HCT116 (cell line): ENCODE measurements around the gene CLEC20A. TPM values are rescaled to one million over a fixed set of nuclear protein-coding genes. Genes with fewer than 3 reads are reported as not detected.

Source experiments
- ATAC-seq: fragments of 200-7000 bp; cut with Tn5 transposase; 2 replicates; pipeline ENCODE4 v1.9.1; 2020; ENCODE audit warnings: mild to moderate bottlenecking, moderate library complexity
- BruUV-seq: library from RNA; stranded (reverse); fragments of 400-500 nt; replicated peaks from 2 replicates; lab custom pipeline; 2021; lab: Mats Ljungman, UMichigan
- CTCF ChIA-PET: fragments of 300-600 bp; sonication (Branson Sonifier 250); formaldehyde crosslinking; loops from one replicate; lab custom pipeline; 2021; ENCODE audit warnings: antibody characterized with exemption; lab: Charles Lee
- POLR2A ChIA-PET: fragments of 300-600, 350-600 bp; sonication (Branson Sonifier 250); formaldehyde crosslinking; loops from one replicate; lab custom pipeline; 2021; ENCODE audit warnings: antibody characterized with exemption; lab: Charles Lee
- RAD21 ChIA-PET, 2 experiments: fragments of 300-600 bp; sonication (Branson Sonifier 250); formaldehyde crosslinking; loops; one replicate each; lab custom pipeline; 2023; ENCODE audit warnings: low total read pairs in 2 of 2; ENCODE audit not compliant: uncharacterized antibody in 2 of 2, unreplicated experiment in 2 of 2, low non-redundant PET in 1 of 2; lab: Charles Lee
- DNase-seq: peaks from one replicate; pipeline ENCODE4 v3.0.0-alpha.2; 2010; ENCODE audit warnings: low read depth, low spot score
- H2AFZ ChIP-seq: fragments of 200-600 bp; shearing (Covaris generic), sonication (generic); 2 replicates; pipeline ENCODE4 v1.6.1; 2017; ENCODE audit warnings: low read depth, mixed run types, mixed read lengths, antibody characterized with exemption, low read length; ENCODE audit not compliant: poor library complexity, severe bottlenecking
- H3K27ac ChIP-seq: 2 replicates; pipeline ENCODE4 v1.5.1; 2012; ENCODE audit warnings: low read depth, low read length
- H3K27me3 ChIP-seq: fragments of 200-600 bp; sonication (generic); 2 replicates; pipeline ENCODE4 v1.6.1; 2016; ENCODE audit warnings: mixed run types, low read length, mixed read lengths; ENCODE audit not compliant: insufficient read depth
- H3K36me3 ChIP-seq, 2 experiments: fragments of 200-500 bp in 1 of 2; fragments of 200-600 bp in 1 of 2; sonication (Bioruptor generic) in 1 of 2; sonication (generic) in 1 of 2; 2 replicates each; pipeline versions ENCODE4 v1.5.1 to v1.6.1; 2014 to 2016; ENCODE audit warnings: low read length in 2 of 2, inconsistent platforms in 1 of 2, mixed read lengths in 1 of 2, mixed run types in 1 of 2; ENCODE audit not compliant: insufficient read depth in 2 of 2, control insufficient read depth in 1 of 2
- H3K4me1 ChIP-seq, 2 experiments: fragments of 200-600 bp in 1 of 2; sonication (generic) in 1 of 2; 2 replicates each; pipeline versions ENCODE4 v1.5.1 to v1.6.1; 2012 to 2017; ENCODE audit warnings: low read length in 2 of 2, inconsistent platforms in 1 of 2, mild to moderate bottlenecking in 1 of 2, mixed read lengths in 1 of 2, mixed run types in 1 of 2, moderate library complexity in 1 of 2; ENCODE audit not compliant: insufficient read depth in 2 of 2, control insufficient read depth in 1 of 2
- H3K4me2 ChIP-seq: fragments of 200-600 bp; sonication (generic); 2 replicates; pipeline ENCODE4 v1.6.1; 2017; ENCODE audit warnings: mixed run types, low read length, mixed read lengths
- H3K4me3 ChIP-seq, 2 experiments: fragments of 200-600 bp in 1 of 2; sonication (generic) in 1 of 2; replicated peaks in 1 of 2; 2 replicates each; pipeline ENCODE4 v1.5.1; 2011 to 2016; ENCODE audit warnings: low read length in 2 of 2, control low read depth in 1 of 2, low read depth in 1 of 2, mild to moderate bottlenecking in 1 of 2, mixed read lengths in 1 of 2, mixed run types in 1 of 2
- H3K79me2 ChIP-seq: fragments of 200-600 bp; sonication (generic); 2 replicates; pipeline ENCODE4 v1.6.1; 2017; ENCODE audit warnings: mild to moderate bottlenecking, mixed run types, low read length, moderate library complexity, mixed read lengths; ENCODE audit not compliant: insufficient read depth
- H3K9ac ChIP-seq: fragments of 200-600 bp; sonication (generic); 2 replicates; pipeline ENCODE4 v1.6.1; 2016; ENCODE audit warnings: low read length, mixed read lengths
- H3K9me2 ChIP-seq: fragments of 200-600 bp; sonication (generic), shearing (Covaris generic); 2 replicates; pipeline ENCODE4 v1.6.1; 2017; ENCODE audit warnings: mixed run types, mild to moderate bottlenecking, moderate library complexity; ENCODE audit not compliant: insufficient read depth
- H3K9me3 ChIP-seq, 2 experiments: fragments of 200-500 bp in 1 of 2; fragments of 200-600 bp in 1 of 2; sonication (Bioruptor generic) in 1 of 2; sonication (generic) in 1 of 2; 2 replicates each; pipeline ENCODE4 v1.6.1; 2014 to 2017; ENCODE audit warnings: low read length in 2 of 2, mixed read lengths in 2 of 2, inconsistent platforms in 1 of 2, low read depth in 1 of 2, mild to moderate bottlenecking in 1 of 2, mixed run types in 1 of 2, moderate library complexity in 1 of 2; ENCODE audit not compliant: control insufficient read depth in 1 of 2, insufficient read depth in 1 of 2
- H4K20me1 ChIP-seq: fragments of 200-600 bp; sonication (generic), shearing (Covaris generic); 2 replicates; pipeline ENCODE4 v1.6.1; 2017; ENCODE audit warnings: mixed run types, mild to moderate bottlenecking, moderate library complexity; ENCODE audit not compliant: insufficient read depth
- CBX3 ChIP-seq: IDR thresholded peaks from 2 replicates; pipeline ENCODE4 v1.6.1; 2012; ENCODE audit warnings: low read depth
- CEBPB ChIP-seq: IDR thresholded peaks from 2 replicates; pipeline ENCODE4 v1.6.1; 2012; ENCODE audit warnings: low read depth
- ELF1 ChIP-seq: IDR thresholded peaks from 2 replicates; pipeline ENCODE4 v1.6.1; 2012; ENCODE audit warnings: low read depth, borderline replicate concordance
- EZH2phosphoT487 ChIP-seq: fragments of 200-600 bp; IDR thresholded peaks from 2 replicates; pipeline ENCODE4 v1.6.1; 2018; ENCODE audit warnings: antibody characterized with exemption, borderline replicate concordance
- FOSL1 ChIP-seq: IDR thresholded peaks from 2 replicates; pipeline ENCODE4 v1.6.1; 2012; ENCODE audit warnings: low read depth
- JUND ChIP-seq: IDR thresholded peaks from 2 replicates; pipeline ENCODE4 v1.6.1; 2012
- POLR2A ChIP-seq: IDR thresholded peaks from 2 replicates; pipeline ENCODE4 v1.7.0; 2011; ENCODE audit warnings: borderline replicate concordance; ENCODE audit not compliant: insufficient read depth, insufficient read length; ENCODE audit errors: extremely low read depth
- POLR2AphosphoS5 ChIP-seq: IDR thresholded peaks from 2 replicates; pipeline ENCODE4 v1.6.1; 2011; ENCODE audit warnings: mild to moderate bottlenecking, low read depth, low read length, moderate library complexity
- RAD21 ChIP-seq: IDR thresholded peaks from 2 replicates; pipeline ENCODE4 v1.6.1; 2012; ENCODE audit warnings: low read depth, mild to moderate bottlenecking
- SIN3A ChIP-seq: IDR thresholded peaks from 2 replicates; pipeline ENCODE4 v1.6.1; 2012; ENCODE audit warnings: low read depth
- SP1 ChIP-seq: IDR thresholded peaks from 2 replicates; pipeline ENCODE4 v1.6.1; 2012; ENCODE audit warnings: low read depth
- SRF ChIP-seq: IDR thresholded peaks from 2 replicates; pipeline ENCODE4 v1.6.1; 2012; ENCODE audit warnings: low read depth
- TCF7L2 ChIP-seq: IDR thresholded peaks from 2 replicates; pipeline ENCODE4 v1.7.0; 2011; ENCODE audit warnings: borderline replicate concordance, inconsistent platforms; ENCODE audit not compliant: insufficient read depth, insufficient read length; ENCODE audit errors: extremely low read depth
- YY1 ChIP-seq: IDR thresholded peaks from 2 replicates; pipeline ENCODE4 v1.6.1; 2011; ENCODE audit warnings: low read length, low read depth, moderate library complexity, mild to moderate bottlenecking; ENCODE audit not compliant: insufficient replicate concordance; ENCODE audit errors: extremely low read depth
- intact Hi-C: fragments of 100-400 bp; cut with micrococcal nuclease; formaldehyde crosslinking; loops from 2 replicates; pipeline ENCODE4 v1.10.0; 2022
- total RNA-seq: library from RNA; stranded (reverse); gene quantifications from one replicate; pipeline ENCODE4 v1.2.1, GENCODE V29; 2021; ENCODE audit not compliant: unreplicated experiment
- TF ChIP-seq, protein P1 (sequence below), 3 experiments: fragments of 200-600 bp in 1 of 3; sonication (generic) in 1 of 3; IDR thresholded peaks in 2 of 3; conservative IDR thresholded peaks in 1 of 3; 2 replicates each; pipeline ENCODE4 v1.5.1; 2012 to 2017; ENCODE audit warnings: low read depth in 2 of 3, low read length in 2 of 3, antibody characterized with exemption in 1 of 3, borderline replicate concordance in 1 of 3, control low read depth in 1 of 3, mild to moderate bottlenecking in 1 of 3, mixed read lengths in 1 of 3, mixed run types in 1 of 3, moderate library complexity in 1 of 3; ENCODE audit not compliant: insufficient read depth in 1 of 3
- TF ChIP-seq, protein P2 (sequence below): IDR thresholded peaks from 2 replicates; pipeline ENCODE4 v1.6.1; 2011; ENCODE audit warnings: mild to moderate bottlenecking, low read length, moderate library complexity; ENCODE audit not compliant: insufficient replicate concordance; ENCODE audit errors: extremely low read depth
- TF ChIP-seq, protein P3 (sequence below): IDR thresholded peaks from 2 replicates; pipeline ENCODE4 v1.6.1; 2012

Gene CLEC20A
- total RNA-seq, 1 experiment from 2014 or later: not detected

DNA sequence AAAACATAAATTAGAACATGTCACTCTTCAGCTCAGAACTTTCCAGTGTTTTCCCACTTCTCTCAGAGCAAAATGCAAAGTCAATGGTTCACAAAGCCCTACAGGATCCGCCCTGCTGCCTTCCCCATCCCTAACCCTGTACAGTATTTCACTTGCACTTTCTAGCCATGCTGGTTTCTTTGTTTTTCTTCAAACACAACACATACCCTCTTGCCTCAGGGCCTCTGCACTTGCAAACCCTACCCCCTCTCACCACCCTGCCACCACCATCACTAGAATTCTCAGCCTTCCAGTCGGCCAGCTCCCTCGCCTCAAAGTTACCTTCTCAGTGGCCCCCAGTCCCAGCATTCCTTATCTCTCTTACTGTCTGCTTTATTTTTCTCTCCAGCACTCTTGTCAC lies 33.7 kb upstream of the CLEC20A start (continued):
- TF ChIP-seq YY1 (no peak), ELF1 (no peak), SP1 (no peak), CEBPB (no peak), EZH2phosphoT487 (no peak), SRF (no peak)
- TF ChIP-seq, protein P1, sequence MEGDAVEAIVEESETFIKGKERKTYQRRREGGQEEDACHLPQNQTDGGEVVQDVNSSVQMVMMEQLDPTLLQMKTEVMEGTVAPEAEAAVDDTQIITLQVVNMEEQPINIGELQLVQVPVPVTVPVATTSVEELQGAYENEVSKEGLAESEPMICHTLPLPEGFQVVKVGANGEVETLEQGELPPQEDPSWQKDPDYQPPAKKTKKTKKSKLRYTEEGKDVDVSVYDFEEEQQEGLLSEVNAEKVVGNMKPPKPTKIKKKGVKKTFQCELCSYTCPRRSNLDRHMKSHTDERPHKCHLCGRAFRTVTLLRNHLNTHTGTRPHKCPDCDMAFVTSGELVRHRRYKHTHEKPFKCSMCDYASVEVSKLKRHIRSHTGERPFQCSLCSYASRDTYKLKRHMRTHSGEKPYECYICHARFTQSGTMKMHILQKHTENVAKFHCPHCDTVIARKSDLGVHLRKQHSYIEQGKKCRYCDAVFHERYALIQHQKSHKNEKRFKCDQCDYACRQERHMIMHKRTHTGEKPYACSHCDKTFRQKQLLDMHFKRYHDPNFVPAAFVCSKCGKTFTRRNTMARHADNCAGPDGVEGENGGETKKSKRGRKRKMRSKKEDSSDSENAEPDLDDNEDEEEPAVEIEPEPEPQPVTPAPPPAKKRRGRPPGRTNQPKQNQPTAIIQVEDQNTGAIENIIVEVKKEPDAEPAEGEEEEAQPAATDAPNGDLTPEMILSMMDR (IDR thresholded peaks at IDR 0.05 in 2 of 3, conservative IDR thresholded peaks at IDR 0.05 in 1 of 3; ENCODE audit: borderline replicate concordance in 1 of 3, insufficient read depth in 1 of 3, low read depth in 2 of 3, low read length in 2 of 3): no peak
- TF ChIP-seq, protein P2, sequence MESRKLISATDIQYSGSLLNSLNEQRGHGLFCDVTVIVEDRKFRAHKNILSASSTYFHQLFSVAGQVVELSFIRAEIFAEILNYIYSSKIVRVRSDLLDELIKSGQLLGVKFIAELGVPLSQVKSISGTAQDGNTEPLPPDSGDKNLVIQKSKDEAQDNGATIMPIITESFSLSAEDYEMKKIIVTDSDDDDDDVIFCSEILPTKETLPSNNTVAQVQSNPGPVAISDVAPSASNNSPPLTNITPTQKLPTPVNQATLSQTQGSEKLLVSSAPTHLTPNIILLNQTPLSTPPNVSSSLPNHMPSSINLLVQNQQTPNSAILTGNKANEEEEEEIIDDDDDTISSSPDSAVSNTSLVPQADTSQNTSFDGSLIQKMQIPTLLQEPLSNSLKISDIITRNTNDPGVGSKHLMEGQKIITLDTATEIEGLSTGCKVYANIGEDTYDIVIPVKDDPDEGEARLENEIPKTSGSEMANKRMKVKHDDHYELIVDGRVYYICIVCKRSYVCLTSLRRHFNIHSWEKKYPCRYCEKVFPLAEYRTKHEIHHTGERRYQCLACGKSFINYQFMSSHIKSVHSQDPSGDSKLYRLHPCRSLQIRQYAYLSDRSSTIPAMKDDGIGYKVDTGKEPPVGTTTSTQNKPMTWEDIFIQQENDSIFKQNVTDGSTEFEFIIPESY: no peak

DNA sequence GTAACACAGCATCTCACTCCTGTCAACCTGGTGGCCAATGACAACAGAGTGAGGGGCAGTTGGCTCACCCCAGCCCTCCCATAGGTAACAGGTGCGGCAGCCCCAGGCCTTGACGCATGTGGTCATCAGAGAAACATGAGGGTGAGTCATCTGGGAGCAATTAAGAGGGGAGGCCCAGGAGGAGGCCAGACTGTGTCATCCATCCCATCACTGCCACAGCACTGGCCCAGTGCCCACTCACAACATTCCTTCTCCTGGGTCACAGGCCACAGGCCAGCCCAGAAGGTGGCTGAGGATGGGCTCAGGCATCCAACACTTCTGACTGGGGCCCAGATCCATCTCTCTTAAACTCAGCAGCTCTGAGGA lies 33.3 kb upstream of the CLEC20A start:
- Histone ChIP-seq H3K4me2 (peak overlapping the region; percentile 49), H2AFZ (no peak overlapping the region), H3K4me1 (peaks cover 11 to 35% of the 10 kb centered on the region in 2 experiments), H3K27me3 (no peaks in the 10 kb centered on the region), H3K9me2 (no peaks in the 10 kb centered on the region), H3K9ac (no peak overlapping the region), H4K20me1 (no peaks in the 10 kb centered on the region), H3K36me3 (no peaks in the 10 kb centered on the region), H3K9me3 (no peaks in the 10 kb centered on the region), H3K4me3 (no peak overlapping the region), H3K79me2 (no peaks in the 10 kb centered on the region), H3K27ac (no peak overlapping the region)
- DNase-seq (peak; percentile 76), ATAC-seq (peak; percentile 85)
- POLR2A ChIA-PET: no interaction called here
- CTCF ChIA-PET: interaction anchor here (3.0 to 4.9 kb wide), 2 partner anchors 218 to 230 kb away, joined by 15 to 27 read pairs; no protein-coding TSS in a partner anchor
- intact Hi-C loops: loop anchor here (10.0 kb wide), 2 partner anchors 705 to 1065 kb away; partner anchors contain the start of gene TDRD5
- no TSS peak for BruUV-seq
- RAD21 ChIA-PET: no interaction called here
- peak; percentile 79 for TF ChIP-seq CBX3
- TF ChIP-seq FOSL1: peak; percentile 98
- peak; percentile 56; the same call in 1 of the 2 replicates for TF ChIP-seq POLR2AphosphoS5
- peak; percentile 53 for TF ChIP-seq TCF7L2
- TF ChIP-seq SP1: peak; percentile 83
- TF ChIP-seq, protein P3, sequence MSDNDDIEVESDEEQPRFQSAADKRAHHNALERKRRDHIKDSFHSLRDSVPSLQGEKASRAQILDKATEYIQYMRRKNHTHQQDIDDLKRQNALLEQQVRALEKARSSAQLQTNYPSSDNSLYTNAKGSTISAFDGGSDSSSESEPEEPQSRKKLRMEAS: peak; percentile 79
- peak; percentile 96 for TF ChIP-seq JUND
- no peak for TF ChIP-seq RAD21
- TF ChIP-seq POLR2A: no peak
- peak; percentile 67 for TF ChIP-seq CEBPB
- TF ChIP-seq, protein P1 (IDR thresholded peaks at IDR 0.05 in 2 of 3, conservative IDR thresholded peaks at IDR 0.05 in 1 of 3; ENCODE audit: borderline replicate concordance in 1 of 3, insufficient read depth in 1 of 3, low read depth in 2 of 3, low read length in 2 of 3): no peak
- TF ChIP-seq SIN3A: peak; percentile 93
- TF ChIP-seq EZH2phosphoT487: no peak
